RWPE1 (cell line): ENCODE data around the gene UGT1A5.

Experiments
- CTCF ChIA-PET: fragments of 350-600 bp; sonication (Branson Sonifier 250); formaldehyde crosslinking; extraction: SDS; loops from one replicate; lab custom pipeline; 2021; lab: Yijun Ruan, JAX
- POLR2A ChIA-PET: fragments of 400-600 bp; formaldehyde crosslinking; extraction: SDS; loops from one replicate; lab custom pipeline; 2020; ENCODE audit warnings: antibody characterized with exemption; ENCODE audit not compliant: low non-redundant PET; lab: Yijun Ruan, JAX
- DNase-seq: peaks from one replicate; pipeline ENCODE4 v3.0.0; 2012; ENCODE audit warnings: low spot score
- H3K27ac ChIP-seq: fragments of 450-650 bp; 2 replicates; pipeline ENCODE4 v1.5.1; 2017
- TF ChIP-seq, protein P1 (sequence below): fragments of 450-650 bp; conservative IDR thresholded peaks from 2 replicates; pipeline ENCODE4 v1.5.1; 2017; ENCODE audit warnings: low read depth, mild to moderate bottlenecking

UGT1A5 gene

DNA sequence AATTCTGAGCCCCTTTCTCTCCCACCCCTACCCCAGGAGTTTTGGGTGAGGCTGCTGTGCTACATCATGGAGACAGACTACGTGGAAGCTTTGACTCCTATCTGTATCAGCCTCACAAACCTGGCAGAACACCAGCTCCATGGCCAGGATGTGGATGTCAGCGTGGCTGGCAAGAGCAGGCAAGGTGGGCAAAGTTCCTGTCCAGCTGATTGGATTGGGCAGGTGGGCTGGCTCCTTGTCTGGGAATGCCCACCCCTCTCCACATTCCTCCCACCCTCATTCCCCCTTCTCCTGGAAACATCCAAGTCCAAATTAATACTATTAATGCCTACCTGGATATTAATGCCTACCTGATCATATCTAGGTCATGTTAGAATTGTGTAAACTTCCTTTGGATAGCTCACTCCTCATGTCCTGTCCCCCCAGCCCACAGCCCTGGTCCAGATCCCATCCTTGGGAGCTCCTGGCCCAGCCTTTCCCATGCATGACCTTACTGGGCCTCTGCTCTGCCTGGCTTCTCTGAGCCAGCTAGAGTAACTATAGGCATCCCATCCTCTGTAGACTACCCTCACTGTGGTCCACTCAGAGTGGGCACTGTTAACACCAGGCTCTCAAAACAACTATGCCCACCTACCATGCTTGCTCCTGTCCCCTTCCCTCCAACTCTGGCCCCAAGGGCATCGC is 89.6 kb downstream of the UGT1A5 start:
- no peak for DNase-seq
- ChIA-PET POLR2A (no interaction called here), CTCF (no interaction called here)
- no peak overlapping the region for H3K27ac ChIP-seq
- TF ChIP-seq, protein P1, sequence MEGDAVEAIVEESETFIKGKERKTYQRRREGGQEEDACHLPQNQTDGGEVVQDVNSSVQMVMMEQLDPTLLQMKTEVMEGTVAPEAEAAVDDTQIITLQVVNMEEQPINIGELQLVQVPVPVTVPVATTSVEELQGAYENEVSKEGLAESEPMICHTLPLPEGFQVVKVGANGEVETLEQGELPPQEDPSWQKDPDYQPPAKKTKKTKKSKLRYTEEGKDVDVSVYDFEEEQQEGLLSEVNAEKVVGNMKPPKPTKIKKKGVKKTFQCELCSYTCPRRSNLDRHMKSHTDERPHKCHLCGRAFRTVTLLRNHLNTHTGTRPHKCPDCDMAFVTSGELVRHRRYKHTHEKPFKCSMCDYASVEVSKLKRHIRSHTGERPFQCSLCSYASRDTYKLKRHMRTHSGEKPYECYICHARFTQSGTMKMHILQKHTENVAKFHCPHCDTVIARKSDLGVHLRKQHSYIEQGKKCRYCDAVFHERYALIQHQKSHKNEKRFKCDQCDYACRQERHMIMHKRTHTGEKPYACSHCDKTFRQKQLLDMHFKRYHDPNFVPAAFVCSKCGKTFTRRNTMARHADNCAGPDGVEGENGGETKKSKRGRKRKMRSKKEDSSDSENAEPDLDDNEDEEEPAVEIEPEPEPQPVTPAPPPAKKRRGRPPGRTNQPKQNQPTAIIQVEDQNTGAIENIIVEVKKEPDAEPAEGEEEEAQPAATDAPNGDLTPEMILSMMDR: no peak

DNA sequence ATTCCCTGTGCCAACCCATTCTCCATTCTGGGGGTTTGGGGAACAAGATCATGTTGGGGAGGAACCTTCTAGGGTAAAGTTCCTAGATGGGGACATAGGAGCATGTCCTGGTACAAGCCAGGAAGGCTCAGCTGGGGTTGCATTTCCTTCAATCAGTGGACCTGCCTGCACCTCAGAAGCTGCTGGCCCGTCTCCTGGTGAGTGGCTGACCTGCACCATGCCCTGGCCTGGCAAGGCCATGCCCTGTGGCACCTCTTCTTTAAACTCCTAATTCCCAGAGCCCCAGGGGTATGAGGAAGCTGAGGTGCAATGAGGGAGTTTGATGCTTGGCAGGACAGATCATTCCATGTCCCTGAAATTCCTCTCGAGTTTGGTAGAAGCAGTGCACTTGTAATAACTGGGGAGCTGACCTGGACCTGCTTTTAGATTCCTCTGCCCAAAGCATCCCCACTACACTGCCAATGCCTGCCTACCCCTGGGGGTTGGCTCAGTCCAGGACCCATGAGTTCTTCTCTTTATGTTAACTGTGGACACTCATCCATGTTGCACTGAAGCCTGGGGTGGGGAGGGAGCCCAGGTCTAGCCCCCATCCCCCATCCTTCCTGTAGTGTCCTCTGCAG is 90.7 kb downstream of the UGT1A5 start:
- TF ChIP-seq, protein P1: no peak
- POLR2A ChIA-PET: no interaction called here

DNA sequence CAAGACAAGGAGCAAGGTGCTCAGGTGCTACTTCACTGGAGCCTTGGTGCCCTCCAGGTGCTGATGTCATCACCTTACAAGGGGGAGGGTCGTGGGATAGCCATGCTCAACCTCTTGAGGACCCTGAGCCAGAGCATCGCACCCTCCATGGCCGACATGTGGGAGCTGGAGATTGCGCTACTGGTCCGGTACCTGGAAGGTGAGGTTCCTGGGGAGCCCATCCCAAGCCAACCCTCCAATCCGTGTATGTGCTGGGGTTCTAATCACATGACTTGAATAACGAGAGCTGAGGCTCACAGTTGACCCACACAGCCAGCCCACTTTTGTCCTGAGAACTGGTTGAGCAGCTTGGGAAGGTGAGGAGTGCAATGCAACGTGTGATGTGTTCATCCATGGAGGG is 91.3 kb downstream of the UGT1A5 start:
- ChIA-PET POLR2A (no interaction called here), CTCF (interaction anchor here (0.6 kb wide), 1 partner anchor 320 kb away, joined by 4 read pairs; no protein-coding TSS in a partner anchor)
- no peak for DNase-seq
- TF ChIP-seq, protein P1: no peak
- no peak overlapping the region for H3K27ac ChIP-seq

More for the DNA sequence above, 90.7 kb downstream of the UGT1A5 start:
- CTCF ChIA-PET: interaction anchor here (0.6 to 0.7 kb wide), 2 partner anchors 319 to 1306 kb away, joined by 3 to 4 read pairs; no protein-coding TSS in a partner anchor
- no peak for DNase-seq
- no peak overlapping the region for H3K27ac ChIP-seq

DNA sequence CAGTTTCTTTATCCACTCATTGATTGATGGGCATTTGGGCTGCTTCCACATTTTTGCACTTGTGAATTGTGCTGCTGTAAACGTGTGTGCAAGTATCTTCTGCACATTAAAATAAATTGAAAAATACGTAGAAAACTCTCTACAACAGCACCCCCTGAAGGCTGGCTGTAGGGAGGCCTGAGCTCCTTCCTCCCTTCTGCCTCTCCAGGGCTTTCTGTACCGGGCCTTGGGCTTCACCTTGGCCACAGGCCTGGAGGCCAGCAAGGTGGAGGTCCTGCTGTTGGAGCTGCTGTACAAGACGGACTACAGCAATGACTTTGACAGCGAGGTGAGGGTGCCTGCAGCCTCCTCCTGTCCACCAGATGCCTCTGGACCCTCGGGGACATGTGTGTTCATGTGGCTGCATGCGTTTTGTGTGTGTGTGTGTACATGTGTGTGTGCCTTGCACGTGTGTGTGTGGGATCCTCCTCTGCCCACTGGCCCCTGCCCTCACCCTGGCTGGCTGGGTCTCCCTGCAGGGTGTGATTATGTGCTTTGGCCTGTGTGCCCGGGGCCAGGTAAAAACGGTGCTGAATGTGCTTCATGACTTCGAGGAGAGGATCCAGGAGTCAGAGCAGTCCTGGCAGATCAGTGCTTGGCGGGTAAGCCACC is 94.6 kb downstream of the UGT1A5 start:
- ChIA-PET POLR2A (no interaction called here), CTCF (no interaction called here)
- no peak for DNase-seq
- TF ChIP-seq, protein P1: no peak
- no peak overlapping the region for H3K27ac ChIP-seq

DNA sequence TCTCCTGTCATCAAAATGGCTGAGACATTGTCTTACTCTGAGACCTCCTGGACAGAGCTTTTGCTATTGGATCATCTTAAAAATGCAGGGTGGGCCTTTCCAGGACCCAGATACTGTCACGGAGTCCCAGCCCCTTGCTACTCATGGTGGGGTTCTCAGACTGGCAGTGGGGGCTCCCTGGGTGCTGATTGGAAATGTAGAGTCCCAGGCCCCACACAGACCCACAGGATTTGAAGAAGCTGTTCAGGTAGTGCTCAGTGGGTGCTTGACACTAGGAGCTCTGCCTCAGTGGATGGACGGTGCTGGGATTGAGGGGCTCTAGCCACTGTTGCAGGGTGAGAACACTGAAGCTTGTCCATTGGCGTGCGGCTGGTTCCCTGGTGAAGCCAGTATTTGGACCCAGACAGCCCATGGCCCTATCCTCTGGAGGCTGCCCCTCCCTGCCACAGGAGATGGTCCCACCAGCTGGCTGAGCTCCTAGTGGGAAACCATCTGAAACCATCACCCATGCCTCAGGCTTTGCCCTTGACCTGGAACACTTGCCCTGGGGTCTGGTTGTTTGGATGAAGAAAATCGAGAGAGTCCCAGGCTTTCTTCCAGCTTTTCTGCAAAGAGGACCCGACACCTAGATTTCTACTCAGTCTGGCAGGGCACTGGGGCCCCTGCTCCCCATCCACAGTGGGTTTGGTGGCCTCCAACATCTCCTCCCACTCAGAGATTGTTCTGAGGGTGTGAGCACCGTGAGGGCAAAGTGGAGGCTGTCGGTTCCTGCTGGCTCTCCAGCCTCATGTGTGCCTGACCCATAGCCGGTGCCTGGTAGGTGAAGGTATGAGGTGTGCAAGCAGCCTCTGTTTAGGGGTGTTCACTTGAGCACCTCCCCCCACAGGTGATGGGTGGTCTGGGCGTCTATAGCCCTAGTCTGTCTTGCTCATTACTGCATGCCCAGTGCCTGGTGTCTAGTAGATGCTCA is 95.5 kb downstream of the UGT1A5 start:
- CTCF ChIA-PET: no interaction called here
- no peak overlapping the region for H3K27ac ChIP-seq
- POLR2A ChIA-PET: no interaction called here
- TF ChIP-seq, protein P1: no peak
- DNase-seq: no peak

DNA sequence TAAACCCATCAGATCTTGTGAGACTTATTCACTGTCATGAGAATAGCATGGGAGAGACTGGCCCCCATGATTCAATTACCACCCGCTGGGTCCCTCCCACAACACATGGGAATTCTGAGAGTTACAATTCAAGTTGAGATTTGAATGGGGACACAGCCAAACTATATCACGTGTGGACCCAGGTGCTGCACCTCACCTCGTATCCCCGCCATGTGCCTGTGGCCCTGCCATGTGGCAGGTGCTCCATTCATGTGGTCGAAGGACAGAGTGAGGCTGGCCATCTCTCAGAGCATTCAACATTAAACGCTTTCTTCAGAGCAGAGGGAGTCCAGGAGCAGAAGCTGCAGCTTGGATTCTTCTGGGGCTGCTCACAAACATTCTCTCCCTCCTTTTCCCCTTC is 97.7 kb downstream of the UGT1A5 start:
- no peak for DNase-seq
- H3K27ac ChIP-seq: no peak overlapping the region
- TF ChIP-seq, protein P1: no peak
- ChIA-PET POLR2A (no interaction called here), CTCF (no interaction called here)
